Endothelial cell of umbilical vein (primary cell): ENCODE data around the gene TNFRSF11A. TPM values are rescaled to one million over a fixed set of nuclear protein-coding genes. Genes with fewer than 3 reads are reported as not detected.

Source experiments
- BruUV-seq: library from RNA; stranded (reverse); fragments of 400-500 nt; replicated peaks from 2 replicates; lab custom pipeline; 2021; lab: Mats Ljungman, UMichigan
- CTCF ChIA-PET: fragments of 300-600, 350-600 bp; sonication (Branson Sonifier 250); formaldehyde crosslinking; loops from one replicate; lab custom pipeline; 2021; ENCODE audit warnings: antibody characterized with exemption, inconsistent platforms; lab: Charles Lee
- POLR2A ChIA-PET: fragments of 300-600, 350-600 bp; sonication (Branson Sonifier 250); formaldehyde crosslinking; loops from one replicate; lab custom pipeline; 2021; ENCODE audit warnings: antibody characterized with exemption, inconsistent platforms; lab: Charles Lee
- DNase-seq: peaks from one replicate; pipeline ENCODE4 v3.0.0-alpha.2; 2011; ENCODE audit warnings: low read depth, low spot score
- FAIRE-seq: peaks from 2 replicates; lab custom pipeline; 2011; peaks lifted over from hg19 to GRCh38; lab: Jason Lieb, UNC
- H2AFZ ChIP-seq: 2 replicates; pipeline ENCODE4 v1.6.0; 2012; ENCODE audit warnings: low read depth, low read length, control low read depth, inconsistent platforms
- H3K27ac ChIP-seq: 2 replicates; pipeline ENCODE4 v1.5.1; 2011; ENCODE audit warnings: low read depth, mild to moderate bottlenecking, control low read depth, low read length, moderate library complexity; ENCODE audit not compliant: insufficient read depth
- H3K27me3 ChIP-seq, 2 experiments: 2 replicates each; pipeline versions ENCODE4 v1.6.0 to v1.6.1; 2011; ENCODE audit warnings: low read length in 2 of 2, mixed read lengths in 1 of 2; ENCODE audit not compliant: control insufficient read depth in 2 of 2, insufficient read depth in 2 of 2
- H3K36me3 ChIP-seq, 2 experiments: 2 replicates in 1 of 2; 3 replicates in 1 of 2; pipeline ENCODE4 v1.5.1; 2011; ENCODE audit warnings: low read length in 2 of 2, mild to moderate bottlenecking in 1 of 2, moderate library complexity in 1 of 2; ENCODE audit not compliant: control insufficient read depth in 2 of 2, insufficient read depth in 2 of 2; ENCODE audit errors: extremely low read depth in 1 of 2
- H3K4me1 ChIP-seq: 3 replicates; pipeline ENCODE4 v1.5.1; 2011; ENCODE audit warnings: mild to moderate bottlenecking, low read length; ENCODE audit not compliant: control insufficient read depth, insufficient read depth; ENCODE audit errors: extremely low read depth
- H3K4me2 ChIP-seq: 2 replicates; pipeline ENCODE4 v1.6.1; 2011; ENCODE audit warnings: low read length, control low read depth, mixed read lengths; ENCODE audit not compliant: insufficient read depth
- H3K4me3 ChIP-seq, 3 experiments: fragments of 200-600 bp in 1 of 3; sonication (generic), shearing (Covaris generic) in 1 of 3; replicated peaks in 1 of 3; 2 replicates each; pipeline ENCODE4 v1.5.1; 2011 to 2016; ENCODE audit warnings: control low read depth in 3 of 3, low read length in 3 of 3, mild to moderate bottlenecking in 2 of 3, inconsistent platforms in 1 of 3, low read depth in 1 of 3, moderate library complexity in 1 of 3; ENCODE audit not compliant: insufficient read depth in 1 of 3
- H3K79me2 ChIP-seq: 2 replicates; pipeline ENCODE4 v1.6.0; 2012; ENCODE audit warnings: low read length, inconsistent platforms; ENCODE audit not compliant: control insufficient read depth, insufficient read depth
- H3K9ac ChIP-seq: replicated peaks from 2 replicates; pipeline ENCODE3; 2011; ENCODE audit warnings: low read length, control low read depth; ENCODE audit not compliant: insufficient read depth; ENCODE audit errors: extremely low read depth
- H3K9me1 ChIP-seq: replicated peaks from 3 replicates; pipeline ENCODE4 v1.6.0; 2011; ENCODE audit warnings: mild to moderate bottlenecking, low read length; ENCODE audit not compliant: control insufficient read depth, insufficient read depth; ENCODE audit errors: extremely low read depth
- H3K9me3 ChIP-seq: replicated peaks from 2 replicates; pipeline ENCODE4 v1.5.1; 2012; ENCODE audit warnings: low read length, inconsistent platforms; ENCODE audit not compliant: control insufficient read depth, insufficient read depth
- H4K20me1 ChIP-seq: replicated peaks from 2 replicates; pipeline ENCODE3; 2011; ENCODE audit warnings: mild to moderate bottlenecking, low read length; ENCODE audit not compliant: control insufficient read depth, insufficient read depth; ENCODE audit errors: extremely low read depth
- EZH2 ChIP-seq: IDR thresholded peaks from 2 replicates; pipeline ENCODE4 v1.6.1; 2012; ENCODE audit warnings: borderline replicate concordance, low read depth, mild to moderate bottlenecking, moderate library complexity, low read length, inconsistent platforms; ENCODE audit not compliant: severe bottlenecking
- FOS ChIP-seq: IDR thresholded peaks from 2 replicates; pipeline ENCODE4 v1.6.1; 2011; ENCODE audit warnings: mild to moderate bottlenecking, low read length, moderate library complexity, borderline replicate concordance; ENCODE audit not compliant: insufficient read depth
- GATA2 ChIP-seq: IDR thresholded peaks from 2 replicates; pipeline ENCODE4 v1.7.0; 2011; ENCODE audit warnings: low read depth, mild to moderate bottlenecking, moderate library complexity, mixed read lengths, low read length; ENCODE audit not compliant: insufficient read length, insufficient read depth
- JUN ChIP-seq: IDR thresholded peaks from 2 replicates; pipeline ENCODE4 v1.6.1; 2011; ENCODE audit warnings: borderline replicate concordance, low read depth; ENCODE audit not compliant: insufficient read length, insufficient read depth
- MYC ChIP-seq: IDR thresholded peaks from one replicate; pipeline ENCODE4 v1.6.1; 2011; ENCODE audit warnings: mild to moderate bottlenecking, low read depth, low read length
- POLR2A ChIP-seq: IDR thresholded peaks from 2 replicates; pipeline ENCODE4 v1.6.1; 2012; ENCODE audit warnings: low read depth, mild to moderate bottlenecking, control low read depth, low read length
- POLR2AphosphoS5 ChIP-seq: IDR thresholded peaks from 2 replicates; pipeline ENCODE4 v1.6.1; 2012; ENCODE audit warnings: low read depth, mild to moderate bottlenecking, control low read depth, low read length, moderate library complexity; ENCODE audit not compliant: insufficient read depth
- dilution Hi-C: fragments of 300-500 bp; cut with MboI; formaldehyde crosslinking; loops from one replicate; pipeline ENCODE4 v1.15.0; 2019; ENCODE audit warnings: low sequenced_read_pairs; ENCODE audit not compliant: extremely low pct_ligation_motif_present
- intact Hi-C: fragments of 100-400 bp; cut with micrococcal nuclease; formaldehyde crosslinking; loops from one replicate; pipeline ENCODE4 v1.10.0; 2022
- polyA plus RNA-seq, 4 experiments: library from polyadenylated mRNA; depleted of rRNA in 3 of 4; stranded (reverse) in 3 of 4; unstranded in 1 of 4; fragments of >200 nt; gene quantifications; 2 replicates each; pipeline versions ENCODE4 v1.2.1 to v1.2.3, GENCODE V29; 2011 to 2012; ENCODE audit warnings: missing spikeins in 1 of 4
- total RNA-seq: library from RNA; stranded (reverse); gene quantifications from 2 replicates; pipeline ENCODE4 v1.2.3, GENCODE V29; 2021
- TF ChIP-seq, protein P1 (sequence below): IDR thresholded peaks from 2 replicates; pipeline ENCODE4 v1.6.1; 2011; ENCODE audit not compliant: insufficient read depth, insufficient read length
- TF ChIP-seq, protein P2 (sequence below), 2 donors: IDR thresholded peaks; 1 replicate in 1 of 2; 2 replicates in 1 of 2; pipeline ENCODE4 v1.5.1; 2011; ENCODE audit warnings: low read length in 2 of 2, mild to moderate bottlenecking in 2 of 2, moderate library complexity in 2 of 2, control low read depth in 1 of 2, inconsistent platforms in 1 of 2, low read depth in 1 of 2; ENCODE audit not compliant: insufficient read depth in 1 of 2; ENCODE audit errors: extremely low read depth in 1 of 2

Gene TNFRSF11A
- total and polyA plus RNA-seq, 2 donors (not counting 3 experiments of a cell fraction or from before 2014, with no cell fraction given): 10.4 to 11.1 TPM

DNA sequence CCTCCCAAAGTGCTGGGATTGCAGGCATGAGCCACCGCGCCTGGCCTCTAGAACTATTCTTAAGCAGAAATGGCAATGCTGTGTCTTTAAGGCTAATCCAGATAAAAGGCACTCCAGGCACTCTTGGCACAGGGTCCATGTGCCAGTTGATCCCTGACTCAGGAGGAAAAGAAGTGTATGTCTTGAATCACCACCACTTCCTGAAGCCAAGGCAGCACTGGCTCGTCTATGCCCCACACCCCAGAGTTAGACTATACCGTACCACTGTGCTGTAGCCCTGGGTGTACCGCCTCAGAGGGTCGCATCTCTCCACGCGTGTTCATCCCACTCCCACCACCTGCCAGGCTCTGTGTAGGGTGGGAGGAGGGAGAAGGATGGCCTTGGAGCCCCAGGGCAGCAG lies 9.0 kb downstream of the TNFRSF11A start:
- no peak overlapping the region for H3K4me3 ChIP-seq
- H3K79me2 ChIP-seq: no peaks in the 10 kb centered on the region
- no peaks in the 10 kb centered on the region for H3K36me3 ChIP-seq
- H3K27ac ChIP-seq: peak overlapping the region; percentile 62
- dilution Hi-C loops (no loop called here), intact Hi-C loops (loop anchor here (2.0 to 10.0 kb wide), 3 partner anchors 52 to 729 kb away; partner anchors contain the start of gene ZCCHC2)
- BruUV-seq: no TSS peak
- no peaks in the 10 kb centered on the region for H3K27me3 ChIP-seq
- H2AFZ ChIP-seq: peak overlapping the region; percentile 44
- no peaks in the 10 kb centered on the region for H4K20me1 ChIP-seq
- FAIRE-seq: peak; percentile 87
- peak overlapping the region; percentile 15 for H3K9ac ChIP-seq
- ChIA-PET CTCF (interaction anchor here (1.1 to 1.7 kb wide), 3 partner anchors 9 to 66 kb away, joined by 3 to 5 read pairs (median 4); no protein-coding TSS in a partner anchor), POLR2A (no interaction called here)
- peaks cover 66% of the 10 kb centered on the region for H3K4me1 ChIP-seq
- DNase-seq: peak; percentile 90
- H3K4me2 ChIP-seq: peak overlapping the region; percentile 44
- no peaks in the 10 kb centered on the region for H3K9me1 ChIP-seq
- TF ChIP-seq, protein P1, sequence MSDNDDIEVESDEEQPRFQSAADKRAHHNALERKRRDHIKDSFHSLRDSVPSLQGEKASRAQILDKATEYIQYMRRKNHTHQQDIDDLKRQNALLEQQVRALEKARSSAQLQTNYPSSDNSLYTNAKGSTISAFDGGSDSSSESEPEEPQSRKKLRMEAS: peak; percentile 28
- peak; percentile 83 for TF ChIP-seq FOS
- TF ChIP-seq POLR2A: peak; percentile 37
- peak; percentile 40 for TF ChIP-seq MYC
- TF ChIP-seq JUN: peak; percentile 77
- TF ChIP-seq POLR2AphosphoS5: peak; percentile 90
- TF ChIP-seq GATA2: peak; percentile 63
- no peak for TF ChIP-seq EZH2
- TF ChIP-seq, protein P2, sequence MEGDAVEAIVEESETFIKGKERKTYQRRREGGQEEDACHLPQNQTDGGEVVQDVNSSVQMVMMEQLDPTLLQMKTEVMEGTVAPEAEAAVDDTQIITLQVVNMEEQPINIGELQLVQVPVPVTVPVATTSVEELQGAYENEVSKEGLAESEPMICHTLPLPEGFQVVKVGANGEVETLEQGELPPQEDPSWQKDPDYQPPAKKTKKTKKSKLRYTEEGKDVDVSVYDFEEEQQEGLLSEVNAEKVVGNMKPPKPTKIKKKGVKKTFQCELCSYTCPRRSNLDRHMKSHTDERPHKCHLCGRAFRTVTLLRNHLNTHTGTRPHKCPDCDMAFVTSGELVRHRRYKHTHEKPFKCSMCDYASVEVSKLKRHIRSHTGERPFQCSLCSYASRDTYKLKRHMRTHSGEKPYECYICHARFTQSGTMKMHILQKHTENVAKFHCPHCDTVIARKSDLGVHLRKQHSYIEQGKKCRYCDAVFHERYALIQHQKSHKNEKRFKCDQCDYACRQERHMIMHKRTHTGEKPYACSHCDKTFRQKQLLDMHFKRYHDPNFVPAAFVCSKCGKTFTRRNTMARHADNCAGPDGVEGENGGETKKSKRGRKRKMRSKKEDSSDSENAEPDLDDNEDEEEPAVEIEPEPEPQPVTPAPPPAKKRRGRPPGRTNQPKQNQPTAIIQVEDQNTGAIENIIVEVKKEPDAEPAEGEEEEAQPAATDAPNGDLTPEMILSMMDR (IDR thresholded peaks at IDR 0.05; ENCODE audit: extremely low read depth in 1 of 2, insufficient read depth in 1 of 2, low read depth in 1 of 2, low read length in 2 of 2): no peak
- H3K9me3 ChIP-seq: no peaks in the 10 kb centered on the region
